H9 (cell line): Measurements from ENCODE around the gene NAPSA. TPM values are rescaled to one million over a fixed set of nuclear protein-coding genes. Genes with fewer than 3 reads are reported as not detected.

Experiments
- DNase-seq: peaks from one replicate; pipeline ENCODE4 v3.0.0-alpha.2; 2017
- H2AFZ ChIP-seq: one replicate; pipeline ENCODE4 v1.6.1; 2013; ENCODE audit warnings: mild to moderate bottlenecking, low read length, control low read depth, moderate library complexity
- H2AK5ac ChIP-seq: 2 replicates; pipeline ENCODE4 v1.6.1; 2013; ENCODE audit warnings: low read length, control low read depth, mixed read lengths; ENCODE audit not compliant: insufficient read length
- H2BK120ac ChIP-seq: one replicate; pipeline ENCODE4 v1.6.1; 2013; ENCODE audit warnings: low read depth, mild to moderate bottlenecking, low read length, control low read depth, inconsistent platforms; ENCODE audit not compliant: poor library complexity, severe bottlenecking
- H2BK12ac ChIP-seq: 2 replicates; pipeline ENCODE4 v1.6.1; 2013; ENCODE audit warnings: low read length, control low read depth, mixed read lengths, low read depth; ENCODE audit not compliant: insufficient read length
- H2BK15ac ChIP-seq: 2 replicates; pipeline ENCODE4 v1.6.1; 2013; ENCODE audit warnings: low read depth, low read length, control low read depth
- H2BK20ac ChIP-seq: one replicate; pipeline ENCODE4 v1.6.1; 2013; ENCODE audit warnings: low read depth, mild to moderate bottlenecking, low read length, control low read depth, inconsistent platforms; ENCODE audit not compliant: poor library complexity, severe bottlenecking
- H2BK5ac ChIP-seq: 2 replicates; pipeline ENCODE4 v1.6.1; 2013; ENCODE audit warnings: low read length, control low read depth, mixed read lengths; ENCODE audit not compliant: insufficient read length
- H3K14ac ChIP-seq: 2 replicates; pipeline ENCODE4 v1.6.1; 2013; ENCODE audit warnings: low read length, control low read depth; ENCODE audit not compliant: insufficient read depth
- H3K18ac ChIP-seq: 2 replicates; pipeline ENCODE4 v1.6.1; 2013; ENCODE audit warnings: low read depth, mild to moderate bottlenecking, mixed read lengths, low read length, control low read depth; ENCODE audit not compliant: insufficient read length
- H3K23ac ChIP-seq: 2 replicates; pipeline ENCODE4 v1.6.1; 2013; ENCODE audit warnings: low read length, control low read depth, mixed read lengths, low read depth; ENCODE audit not compliant: insufficient read length
- H3K23me2 ChIP-seq: 2 replicates; pipeline ENCODE4 v1.6.1; 2013; ENCODE audit warnings: low read depth, mild to moderate bottlenecking, mixed read lengths, low read length, control low read depth; ENCODE audit not compliant: insufficient read length, poor library complexity, severe bottlenecking
- H3K27ac ChIP-seq: 2 replicates; pipeline ENCODE4 v1.5.1; 2013; ENCODE audit warnings: low read length, control low read depth, mixed read lengths, low read depth; ENCODE audit not compliant: insufficient read length
- H3K27me3 ChIP-seq: 2 replicates; pipeline ENCODE4 v1.6.1; 2013; ENCODE audit warnings: low read length, control low read depth, inconsistent platforms; ENCODE audit not compliant: insufficient read depth
- H3K4ac ChIP-seq: 2 replicates; pipeline ENCODE4 v1.6.1; 2013; ENCODE audit warnings: low read depth, mild to moderate bottlenecking, control low read depth, inconsistent platforms, low read length, moderate library complexity
- H3K4me1 ChIP-seq: 2 replicates; pipeline ENCODE4 v1.6.1; 2013; ENCODE audit warnings: low read length, control low read depth, inconsistent platforms; ENCODE audit not compliant: insufficient read depth
- H3K4me2 ChIP-seq: 2 replicates; pipeline ENCODE4 v1.6.1; 2013; ENCODE audit warnings: low read length, control low read depth, mixed read lengths; ENCODE audit not compliant: insufficient read length, insufficient read depth
- H3K56ac ChIP-seq: 2 replicates; pipeline ENCODE4 v1.6.1; 2013; ENCODE audit warnings: low read depth, mild to moderate bottlenecking, mixed read lengths, low read length, control low read depth; ENCODE audit not compliant: insufficient read length
- H3K79me1 ChIP-seq: 2 replicates; pipeline ENCODE4 v1.6.1; 2013; ENCODE audit warnings: low read depth, mild to moderate bottlenecking, moderate library complexity, low read length, control low read depth, inconsistent platforms; ENCODE audit not compliant: insufficient read depth, poor library complexity, severe bottlenecking
- H3K79me2 ChIP-seq: 2 replicates; pipeline ENCODE4 v1.6.1; 2013; ENCODE audit warnings: low read length, control low read depth, inconsistent platforms; ENCODE audit not compliant: insufficient read depth
- H3K9ac ChIP-seq: 2 replicates; pipeline ENCODE4 v1.6.1; 2013; ENCODE audit warnings: low read length, control low read depth, mixed read lengths; ENCODE audit not compliant: insufficient read length; ENCODE audit errors: extremely low read depth
- H3K9me3 ChIP-seq: one replicate; pipeline ENCODE4 v1.6.1; 2013; ENCODE audit warnings: low read depth, low read length, inconsistent platforms; ENCODE audit not compliant: control insufficient read depth
- H3T11ph ChIP-seq: one replicate; pipeline ENCODE4 v1.6.1; 2013; ENCODE audit warnings: mild to moderate bottlenecking, low read length, control low read depth, inconsistent platforms
- H4K20me1 ChIP-seq: one replicate; pipeline ENCODE4 v1.6.1; 2013; ENCODE audit not compliant: control insufficient read depth, insufficient read length, insufficient read depth
- H4K5ac ChIP-seq: 2 replicates; pipeline ENCODE4 v1.6.1; 2013; ENCODE audit warnings: low read depth, mild to moderate bottlenecking, mixed read lengths, low read length, control low read depth; ENCODE audit not compliant: insufficient read length
- H4K8ac ChIP-seq: replicated peaks from 2 replicates; pipeline ENCODE4 v1.6.1; 2013; ENCODE audit warnings: low read length, control low read depth, mixed read lengths, low read depth; ENCODE audit not compliant: insufficient read length
- H4K91ac ChIP-seq: 2 replicates; pipeline ENCODE4 v1.6.1; 2013; ENCODE audit warnings: low read depth, mild to moderate bottlenecking, moderate library complexity, mixed read lengths, low read length, control low read depth; ENCODE audit not compliant: insufficient read length
- H3K27ac Mint-ChIP-seq, 3 experiments: 2 replicates in 2 of 3; 3 replicates in 1 of 3; pipeline ENCODE4 v1.8.0; 2020 to 2021; ENCODE audit warnings: mixed read lengths in 3 of 3, mild to moderate bottlenecking in 1 of 3, moderate library complexity in 1 of 3
- H3K27me3 Mint-ChIP-seq: 2 replicates; pipeline ENCODE4 v1.8.0; 2021; ENCODE audit warnings: low read depth, mild to moderate bottlenecking, moderate library complexity, mixed read lengths
- H3K36me3 Mint-ChIP-seq, 3 experiments: 2 replicates in 2 of 3; 3 replicates in 1 of 3; pipeline ENCODE4 v1.8.0; 2020 to 2021; ENCODE audit warnings: low read depth in 3 of 3, mixed read lengths in 3 of 3; ENCODE audit not compliant: insufficient read depth in 1 of 3
- H3K4me1 Mint-ChIP-seq, 2 experiments: 2 replicates each; pipeline ENCODE4 v1.8.0; 2020; ENCODE audit warnings: mixed read lengths in 2 of 2
- H3K4me3 Mint-ChIP-seq, 2 experiments: 2 replicates in 1 of 2; 3 replicates in 1 of 2; pipeline ENCODE4 v1.8.0; 2020 to 2021; ENCODE audit warnings: mild to moderate bottlenecking in 2 of 2, mixed read lengths in 2 of 2, moderate library complexity in 1 of 2
- H3K9me3 Mint-ChIP-seq, 2 experiments: 2 replicates in 1 of 2; 3 replicates in 1 of 2; pipeline ENCODE4 v1.8.0; 2020; ENCODE audit warnings: mild to moderate bottlenecking in 2 of 2, mixed read lengths in 2 of 2, moderate library complexity in 1 of 2
- CTCF ChIP-seq: fragments of 200-600 bp; sonication (generic); conservative IDR thresholded peaks from 3 replicates; pipeline ENCODE4 v1.8.0; 2021; ENCODE audit warnings: antibody characterized with exemption, mild to moderate bottlenecking
- WGBS: extraction: QIAGEN DNeasy Blood & Tissue Kit; methylation state at CpG from one replicate; pipeline ENCODE4 v1.1.7; 2013; ENCODE audit warnings: missing lambda C conversion rate, low lambda C conversion rate, mixed read lengths; ENCODE audit not compliant: insufficient read length; ENCODE audit errors: extremely low coverage; 5-methylcytosine and 5-hydroxymethylcytosine counted together
- long read RNA-seq: library from polyadenylated mRNA; unstranded; transcript quantifications from one replicate; pipeline ENCODE4 v2.0.0, GENCODE V29; 2020
- total RNA-seq: library from RNA; stranded (reverse); gene quantifications from 2 replicates; pipeline ENCODE4 v1.2.1, GENCODE V29; 2021

Gene NAPSA
- 0.33 and 0.44 TPM in 2 replicates for total RNA-seq
- long read RNA-seq, partial matches to known transcripts = 0 of 2 reads
- long read RNA-seq, other reads (novel, unspliced or antisense) = 2 of 2 reads

- H3K27me3 Mint-ChIP-seq = peaks cover 11% of the 10 kb centered on the region
- Histone ChIP-seq H3K79me1 (no peaks in the 10 kb centered on the region), H2BK120ac (no peak within 1 kb of the TSS), H2BK5ac (no peak within 1 kb of the TSS), H2AK5ac (no peak within 1 kb of the TSS), H3K14ac (no peak within 1 kb of the TSS), H2BK12ac (no peak within 1 kb of the TSS), H3K79me2 (no peaks in the 10 kb centered on the region), H2BK15ac (no peak within 1 kb of the TSS; the same call in 1 of the 2 replicates), H3K9ac (no peak within 1 kb of the TSS), H3K9me3 (no peaks in the 10 kb centered on the region), H3K27ac (no peak within 1 kb of the TSS), H3K18ac (no peak within 1 kb of the TSS), H3K4ac (no peak within 1 kb of the TSS), H3K23ac (no peak within 1 kb of the TSS), H2AFZ (no peak within 1 kb of the TSS), H3T11ph (no peak within 1 kb of the TSS), H3K4me1 (no peaks in the 10 kb centered on the region), H4K20me1 (no peaks in the 10 kb centered on the region), H4K5ac (no peak within 1 kb of the TSS), H4K91ac (no peak within 1 kb of the TSS), H4K8ac (no peak within 1 kb of the TSS), H2BK20ac (no peak within 1 kb of the TSS), H3K4me2 (no peak within 1 kb of the TSS), H3K56ac (no peak within 1 kb of the TSS), H3K23me2 (peaks cover 5% of the 10 kb centered on the region), H3K27me3 (no peaks in the 10 kb centered on the region)
- no peak for DNase-seq
- H3K4me1 Mint-ChIP-seq = peaks cover 19 to 23% of the 10 kb centered on the region in 2 experiments
- no peaks in the 10 kb centered on the region; a peak in 2 of 5 replicates for H3K9me3 Mint-ChIP-seq
- H3K4me3 Mint-ChIP-seq = peak within 1 kb of the TSS in 1 of 2 experiments; percentile 26; a peak in 1 of 5 replicates
- H3K36me3 Mint-ChIP-seq = peaks cover 0 to 4% (median 0%) of the 10 kb centered on the region in 3 experiments; a peak in 2 of 7 replicates
- no CpG with 5 or more reads among the region's 11 CpGs for WGBS
- no peak for TF ChIP-seq CTCF
- H3K27ac Mint-ChIP-seq = no peak within 1 kb of the TSS
Measured at GRCh38 chr19:50365434-50366306, at the start of gene NAPSA. Gene NAPSA, minus strand, starts transcription at chr19:50365639. Its CDS starts 18 bp downstream, at chr19:50365621.
